Activated CD8-positive, alpha-beta memory T cell treated with anti-CD3 and anti-CD28 coated beads for 36 hours (primary cell): ENCODE measurements around the gene EME1. TPM values are rescaled to one million over a fixed set of nuclear protein-coding genes. Genes with fewer than 3 reads are reported as not detected.

ENCODE experiments used
- CTCF ChIA-PET: fragments of 350-600 bp; sonication (Branson Sonifier 250); formaldehyde crosslinking; loops from one replicate; lab custom pipeline; 2021; ENCODE audit warnings: antibody characterized with exemption; lab: Charles Lee
- POLR2A ChIA-PET: fragments of 350-600 bp; sonication (Branson Sonifier 250); formaldehyde crosslinking; loops from one replicate; lab custom pipeline; 2021; ENCODE audit warnings: antibody characterized with exemption; lab: Charles Lee
- total RNA-seq, 2 experiments: library from RNA; stranded (reverse); gene quantifications; one replicate each; pipeline ENCODE4 v1.2.3, GENCODE V29; 2021

Gene EME1
- total RNA-seq, 2 experiments from 2014 or later, result 28.1 to 30.4 TPM

DNA sequence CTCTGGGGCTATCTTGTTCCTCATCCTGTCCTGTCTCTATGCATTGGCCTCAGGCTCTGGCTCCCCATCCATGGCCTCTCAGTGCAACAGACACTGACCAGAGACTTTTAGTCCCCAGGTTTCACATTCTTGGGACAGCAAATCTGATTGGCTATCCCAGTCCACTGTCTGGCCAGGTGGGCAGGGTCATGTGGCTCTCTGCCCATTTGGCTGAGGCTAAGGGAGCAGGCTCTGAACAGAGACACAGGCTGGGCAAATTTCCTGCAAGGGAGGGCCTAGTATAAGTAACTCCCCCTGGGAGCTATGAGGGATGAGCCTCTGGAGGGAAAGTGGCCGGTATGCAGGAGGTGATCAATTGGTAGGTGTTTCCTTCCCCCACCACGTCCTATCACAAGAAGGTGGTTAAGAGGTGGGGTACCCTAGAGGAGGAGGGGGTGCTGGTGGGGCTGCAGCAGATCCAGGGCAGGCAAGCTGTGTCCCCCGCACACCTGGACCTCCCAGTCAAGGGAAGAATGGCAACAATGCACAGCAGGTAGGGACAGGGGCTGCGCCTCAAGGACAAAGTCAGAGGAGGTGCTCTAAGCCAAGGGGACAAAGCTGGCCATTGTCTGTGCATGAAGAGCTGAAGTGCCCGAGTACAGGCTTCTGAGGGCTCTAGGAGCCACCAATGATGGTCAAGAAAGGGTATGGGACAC is 13.9 kb upstream of the EME1 start:
- POLR2A ChIA-PET, result no interaction called here

DNA sequence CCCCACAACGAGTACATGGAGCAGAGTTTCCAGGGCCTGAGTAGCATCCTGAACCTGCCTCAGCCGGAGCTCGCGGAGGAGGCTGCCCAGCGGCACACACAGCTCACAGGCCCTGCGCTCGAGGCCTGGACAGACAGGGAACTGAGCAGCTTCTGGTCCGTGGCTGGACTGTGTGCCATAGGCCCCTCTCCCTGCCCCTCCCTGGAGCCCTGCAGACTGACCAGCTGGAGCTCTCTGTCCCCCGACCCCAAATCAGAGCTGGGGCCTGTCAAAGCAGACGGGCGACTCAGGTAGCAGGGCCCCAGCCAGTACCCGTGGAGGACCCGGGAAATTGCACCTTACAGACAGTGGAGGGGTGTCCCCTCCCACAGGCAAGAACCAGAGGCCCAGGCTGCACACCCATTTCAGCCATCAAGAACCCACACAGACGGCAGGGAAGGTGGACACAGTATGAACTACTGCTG is 13.0 kb upstream of the EME1 start:
- ChIA-PET POLR2A (interaction anchor here (0.6 kb wide), 1 partner anchor 11 kb away, joined by 4 read pairs; no protein-coding TSS in a partner anchor), CTCF (interaction anchor here (0.9 to 3.2 kb wide), 4 partner anchors 8 to 159 kb away, joined by 3 to 11 read pairs (median 4); partner anchors contain the start of genes COL1A1 and LRRC59)

More for the DNA sequence above, 13.9 kb upstream of the EME1 start:
- CTCF ChIA-PET, result interaction anchor here (0.8 to 1.3 kb wide), 2 partner anchors 9 to 159 kb away, joined by 3 to 4 read pairs; no protein-coding TSS in a partner anchor

GRCh38 chr17:50360486-50361115 is 12.4 kb upstream of the EME1 start:
- ChIA-PET POLR2A (interaction anchor here (0.6 to 2.7 kb wide), 3 partner anchors 11 to 71 kb away, joined by 3 to 6 read pairs (median 4); partner anchors contain the start of gene LRRC59), CTCF (interaction anchor here (0.8 to 3.2 kb wide), 9 partner anchors 8 to 191 kb away, joined by 3 to 16 read pairs (median 5); partner anchors contain the start of genes COL1A1, EME1, LRRC59 and MRPL27)

GRCh38 chr17:50361561-50362480 is 11.2 kb upstream of the EME1 start:
- CTCF ChIA-PET, result interaction anchor here (0.6 to 3.2 kb wide), 21 partner anchors 9 to 277 kb away, joined by 3 to 21 read pairs (median 4); partner anchors contain the start of genes EME1, LRRC59, MRPL27 and XYLT2
- POLR2A ChIA-PET, result interaction anchor here (0.6 to 2.7 kb wide), 4 partner anchors 11 to 72 kb away, joined by 3 to 10 read pairs (median 7); partner anchors contain the start of genes EME1, LRRC59, MRPL27 and XYLT2

GRCh38 chr17:50362661-50363060 is 10.4 kb upstream of the EME1 start:
- CTCF ChIA-PET, result interaction anchor here (0.6 to 3.2 kb wide), 17 partner anchors 9 to 278 kb away, joined by 3 to 21 read pairs (median 4); partner anchors contain the start of genes EME1, LRRC59 and MRPL27
- POLR2A ChIA-PET, result interaction anchor here (1.8 to 2.7 kb wide), 3 partner anchors 10 to 35 kb away, joined by 6 to 10 read pairs (median 8); partner anchors contain the start of genes EME1, LRRC59, MRPL27 and XYLT2

- CTCF ChIA-PET, result interaction anchor here (1.0 to 3.2 kb wide), 6 partner anchors 8 to 34 kb away, joined by 3 to 21 read pairs (median 8); partner anchors contain the start of genes EME1, LRRC59 and MRPL27
- POLR2A ChIA-PET, result interaction anchor here (0.6 to 2.7 kb wide), 3 partner anchors 17 to 66 kb away, joined by 3 to 10 read pairs (median 6); partner anchors contain the start of genes LRRC59 and XYLT2
Measured at GRCh38 chr17:50363217-50364060, 9.6 kb upstream of the EME1 start.

GRCh38 chr17:50364061-50364458 is 9.0 kb upstream of the EME1 start:
- ChIA-PET POLR2A (no interaction called here), CTCF (no interaction called here)

- CTCF ChIA-PET, result interaction anchor here (1.3 kb wide), 1 partner anchor 9 kb away, joined by 3 read pairs; no protein-coding TSS in a partner anchor
- POLR2A ChIA-PET, result interaction anchor here (1.0 kb wide), 1 partner anchor 9 kb away, joined by 3 read pairs; no protein-coding TSS in a partner anchor
Measured at GRCh38 chr17:50364715-50365114, 8.3 kb upstream of the EME1 start.

- CTCF ChIA-PET, result interaction anchor here (1.3 kb wide), 1 partner anchor 9 kb away, joined by 3 read pairs; no protein-coding TSS in a partner anchor
- POLR2A ChIA-PET, result interaction anchor here (1.0 kb wide), 1 partner anchor 9 kb away, joined by 3 read pairs; no protein-coding TSS in a partner anchor
Measured at GRCh38 chr17:50365165-50365564, 7.9 kb upstream of the EME1 start.

DNA sequence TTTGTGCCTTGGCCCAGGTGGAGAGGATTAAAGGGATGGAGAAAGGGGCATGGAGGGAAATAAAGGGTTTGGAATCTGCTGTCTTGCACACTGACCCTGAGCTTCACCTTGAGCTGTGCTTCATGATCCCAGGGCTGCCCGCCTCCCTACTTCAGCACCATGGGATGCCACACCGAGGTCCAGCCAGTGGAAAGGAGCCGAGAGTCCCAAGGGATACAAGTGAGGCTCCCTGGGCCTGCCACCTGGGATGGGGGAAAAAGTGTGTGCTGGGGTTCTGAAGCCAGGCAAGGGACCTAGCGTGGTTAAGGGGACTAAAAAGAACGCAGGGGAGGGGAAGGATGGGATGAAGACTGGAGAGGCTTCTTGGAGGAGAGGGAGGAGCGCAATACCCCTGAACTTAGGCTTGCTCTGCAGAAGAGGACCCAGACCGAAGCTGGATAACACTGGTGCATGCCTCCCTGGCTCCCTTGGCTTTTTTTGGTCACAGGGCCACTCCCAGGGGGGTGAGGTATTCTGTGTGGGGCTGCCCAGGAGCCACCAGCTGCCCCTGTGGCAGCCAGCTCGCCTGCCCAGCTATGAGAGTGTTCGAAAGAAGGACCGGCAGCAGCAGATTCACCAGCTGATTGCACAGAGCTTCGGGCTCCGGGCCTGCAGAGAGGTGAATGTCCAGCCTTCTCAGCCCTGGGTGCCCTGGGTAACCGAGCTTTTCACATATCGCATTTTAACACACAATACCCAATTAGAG is 7.2 kb upstream of the EME1 start:
- ChIA-PET POLR2A (no interaction called here), CTCF (interaction anchor here (1.0 to 1.3 kb wide), 2 partner anchors 8 to 166 kb away, joined by 3 to 4 read pairs; no protein-coding TSS in a partner anchor)

DNA sequence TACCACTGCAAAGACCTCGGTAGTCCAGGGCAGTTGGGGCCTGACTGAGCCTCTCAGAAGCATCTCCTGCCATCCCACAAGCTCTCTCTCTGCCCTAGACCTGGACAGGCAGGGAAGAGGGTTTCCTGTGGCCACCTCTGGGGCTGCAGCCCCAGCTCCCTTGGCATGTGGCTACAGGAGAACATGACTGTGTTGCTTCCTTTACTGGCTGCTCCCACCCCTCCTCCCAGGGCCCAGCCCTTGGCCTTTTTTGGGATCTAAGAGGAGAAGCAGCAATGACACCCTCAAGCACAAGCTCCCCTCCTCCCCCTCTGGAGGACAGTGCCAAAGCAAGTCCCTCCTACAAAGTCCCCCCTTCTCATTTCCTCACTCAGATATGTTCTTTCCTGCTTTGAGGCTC is 5.6 kb upstream of the EME1 start:
- POLR2A ChIA-PET, result no interaction called here
- CTCF ChIA-PET, result no interaction called here

GRCh38 chr17:50370052-50370451 is 3.0 kb upstream of the EME1 start:
- ChIA-PET CTCF (interaction anchor here (0.6 to 2.1 kb wide), 2 partner anchors 8 to 15 kb away, joined by 3 to 8 read pairs; no protein-coding TSS in a partner anchor), POLR2A (no interaction called here)

- POLR2A ChIA-PET, result no interaction called here
- CTCF ChIA-PET, result interaction anchor here (0.9 to 2.1 kb wide), 3 partner anchors 8 to 25 kb away, joined by 3 to 8 read pairs (median 5); partner anchors contain the start of gene LRRC59
Measured at GRCh38 chr17:50371526-50371925, 1.5 kb upstream of the EME1 start.

GRCh38 chr17:50372222-50372757 is 739 bp upstream of the EME1 start:
- POLR2A ChIA-PET, result interaction anchor here (1.0 to 1.3 kb wide), 3 partner anchors 10 to 170 kb away, joined by 3 to 8 read pairs (median 3); partner anchors contain the start of gene XYLT2

DNA sequence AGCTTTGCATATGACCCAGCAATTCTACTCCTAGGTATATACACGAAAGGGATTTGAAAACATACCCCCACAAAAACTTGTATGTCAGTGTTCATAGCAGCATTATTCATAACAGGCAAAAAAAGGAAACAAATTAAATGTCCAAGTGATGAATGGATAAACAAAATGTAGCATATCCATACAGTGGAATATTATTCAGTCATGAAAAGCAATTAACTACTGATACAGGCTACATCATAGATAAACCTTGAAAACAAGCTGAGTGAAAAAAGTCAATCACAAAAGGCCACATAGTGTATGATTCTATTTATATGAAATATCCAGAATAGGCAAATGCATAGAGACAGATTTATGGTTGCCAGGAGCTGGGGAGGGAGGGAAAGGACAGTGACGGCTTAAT is 676 bp downstream of the EME1 start:
- ChIA-PET POLR2A (interaction anchor here (0.8 to 1.3 kb wide), 3 partner anchors 9 to 23 kb away, joined by 3 to 8 read pairs (median 4); no protein-coding TSS in a partner anchor), CTCF (interaction anchor here (1.2 to 3.4 kb wide), 3 partner anchors 9 to 24 kb away, joined by 3 to 16 read pairs (median 3); partner anchors contain the start of gene LRRC59)

More at GRCh38 chr17:50372222-50372757, 739 bp upstream of the EME1 start:
- CTCF ChIA-PET, result interaction anchor here (0.9 to 2.1 kb wide), 4 partner anchors 9 to 25 kb away, joined by 3 to 8 read pairs (median 4); partner anchors contain the start of gene LRRC59
